ENCODE results near the gene DHX8.
"Not testable (repeated sequence)": the region's sequence is repeated elsewhere in the genome, so short reads cannot be mapped to it uniquely, and the experiment has no call there.

DHX8 gene

DNA sequence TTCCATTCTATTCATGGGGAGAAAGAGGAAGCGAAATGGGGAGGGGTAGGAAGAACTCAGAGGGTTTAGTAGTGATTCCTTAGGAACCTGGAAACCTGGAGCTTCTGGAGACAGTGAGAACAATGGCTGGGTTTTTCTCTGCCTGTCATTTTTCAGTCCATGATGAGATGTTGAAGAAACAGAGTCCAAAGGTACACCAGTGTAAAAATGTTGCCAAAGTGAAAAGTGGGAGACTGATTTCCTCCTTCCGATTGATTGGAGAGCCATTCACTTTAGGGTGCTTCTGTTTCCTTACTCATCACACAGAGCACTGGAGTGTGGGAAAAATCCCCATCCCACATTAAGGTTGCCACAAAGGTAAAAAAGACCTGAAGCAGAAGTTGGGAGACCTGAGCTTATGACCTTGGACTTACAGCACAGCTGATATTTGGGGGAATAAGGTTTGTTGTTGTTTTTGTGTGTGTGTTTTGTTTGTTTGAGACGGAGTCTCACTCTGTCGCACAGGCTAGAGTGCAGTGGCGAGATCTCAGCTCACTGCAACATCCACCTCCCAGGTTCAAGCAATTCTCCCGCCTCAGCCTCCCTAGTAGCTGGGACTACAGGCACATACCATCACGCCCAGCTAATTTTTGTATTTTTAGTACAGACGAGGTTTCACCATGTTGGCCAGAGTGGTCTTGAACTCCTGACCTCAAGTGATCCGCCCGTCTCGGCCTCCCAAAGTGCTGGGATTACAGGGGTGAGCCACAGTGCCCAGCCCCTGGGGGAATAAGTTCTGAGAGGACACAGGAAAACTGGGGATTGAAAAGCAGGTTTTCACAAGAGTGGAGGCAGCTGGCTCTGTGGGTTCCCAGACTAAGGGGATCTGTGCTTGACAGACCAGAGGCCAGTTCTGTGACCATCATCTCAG, 1.4 kb upstream of the DHX8 start:
- Histone ChIP-seq H3K4me3 (replicated peaks; ENCODE audit: low read depth, low read length) (no peak overlapping the region), H3K27me3 (replicated peaks; ENCODE audit: control insufficient read depth, insufficient read depth, low read length) (no peaks in the 10 kb centered on the region), H3K36me3 (ENCODE audit: control insufficient read depth, insufficient read depth, low read length) (no peaks in the 10 kb centered on the region)
- DNase-seq (ENCODE audit: extremely low read depth, insufficient read length), result no peak
- TF ChIP-seq CTCF (IDR thresholded peaks at IDR 0.05; ENCODE audit: insufficient read depth, low read length, poor library complexity, severe bottlenecking), result no peak

DNA sequence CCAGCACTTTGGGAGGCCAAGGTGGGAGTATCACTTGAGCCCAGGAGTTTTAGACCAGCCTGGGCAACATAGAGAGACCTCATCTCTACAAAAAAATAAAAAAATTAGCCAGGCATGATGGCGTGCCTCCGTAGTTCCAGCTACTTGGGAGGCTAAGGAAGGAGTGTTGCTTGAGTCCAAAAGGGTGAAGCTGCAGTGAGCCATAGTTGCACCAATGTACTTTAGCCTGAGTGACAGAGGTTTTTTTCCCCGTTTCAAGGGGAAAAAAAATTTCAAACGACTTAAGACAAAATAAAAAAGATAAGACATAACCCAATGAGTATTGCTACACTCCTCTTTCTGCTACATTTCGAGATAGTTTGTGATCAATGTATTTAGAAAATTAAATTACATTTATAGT, 6.8 kb downstream of the DHX8 start:
- Histone ChIP-seq H3K4me3 (replicated peaks; ENCODE audit: low read depth, low read length) (no peak overlapping the region), H3K36me3 (ENCODE audit: control insufficient read depth, insufficient read depth, low read length) (peaks cover 14% of the 10 kb centered on the region), H3K27me3 (replicated peaks; ENCODE audit: control insufficient read depth, insufficient read depth, low read length) (no peaks in the 10 kb centered on the region)
- DNase-seq (ENCODE audit: extremely low read depth, insufficient read length), result no peak
- no peak for TF ChIP-seq CTCF (IDR thresholded peaks at IDR 0.05; ENCODE audit: insufficient read depth, low read length, poor library complexity, severe bottlenecking)

GRCh38 chr17:43509440-43509839, 25.7 kb downstream of the DHX8 start:
- H3K27me3 ChIP-seq (replicated peaks; ENCODE audit: control insufficient read depth, insufficient read depth, low read length); H3K4me3 ChIP-seq (replicated peaks; ENCODE audit: low read depth, low read length); DNase-seq (ENCODE audit: extremely low read depth, insufficient read length): not testable (repeated sequence)
- H3K36me3 ChIP-seq (ENCODE audit: control insufficient read depth, insufficient read depth, low read length), result peaks cover 19% of the 10 kb centered on the region

DNA sequence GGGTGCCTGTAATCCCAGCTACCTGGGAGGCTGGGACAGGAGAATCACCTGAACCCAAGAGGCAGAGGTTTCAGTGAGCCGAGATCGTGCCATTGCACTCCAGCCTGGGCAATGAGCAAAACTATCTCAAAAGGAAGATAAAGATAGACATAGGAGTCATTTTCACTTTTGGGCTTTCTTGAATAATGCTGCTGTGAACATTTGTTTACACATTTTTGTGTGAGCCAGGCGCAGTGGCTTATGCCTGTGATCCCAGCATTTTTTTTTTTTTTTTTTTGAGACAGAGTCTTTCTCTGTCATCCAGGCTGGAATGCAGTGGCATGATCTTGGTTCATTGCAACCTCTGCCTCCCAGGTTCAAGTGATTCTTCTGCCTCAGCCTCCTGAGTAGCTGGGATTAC, 27.4 kb downstream of the DHX8 start:
- not testable (repeated sequence) for DNase-seq (ENCODE audit: extremely low read depth, insufficient read length); H3K4me3 ChIP-seq (replicated peaks; ENCODE audit: low read depth, low read length); H3K27me3 ChIP-seq (replicated peaks; ENCODE audit: control insufficient read depth, insufficient read depth, low read length)
- H3K36me3 ChIP-seq (ENCODE audit: control insufficient read depth, insufficient read depth, low read length), result peaks cover 22% of the 10 kb centered on the region

GRCh38 chr17:43515656-43516055, 31.9 kb downstream of the DHX8 start:
- DNase-seq (ENCODE audit: extremely low read depth, insufficient read length), result no peak
- TF ChIP-seq CTCF (IDR thresholded peaks at IDR 0.05; ENCODE audit: insufficient read depth, low read length, poor library complexity, severe bottlenecking), result no peak
- H3K27me3 ChIP-seq (replicated peaks; ENCODE audit: control insufficient read depth, insufficient read depth, low read length), result no peaks in the 10 kb centered on the region
- peaks cover 14% of the 10 kb centered on the region for H3K36me3 ChIP-seq (ENCODE audit: control insufficient read depth, insufficient read depth, low read length)
- H3K4me3 ChIP-seq (replicated peaks; ENCODE audit: low read depth, low read length), result no peak overlapping the region

DNA sequence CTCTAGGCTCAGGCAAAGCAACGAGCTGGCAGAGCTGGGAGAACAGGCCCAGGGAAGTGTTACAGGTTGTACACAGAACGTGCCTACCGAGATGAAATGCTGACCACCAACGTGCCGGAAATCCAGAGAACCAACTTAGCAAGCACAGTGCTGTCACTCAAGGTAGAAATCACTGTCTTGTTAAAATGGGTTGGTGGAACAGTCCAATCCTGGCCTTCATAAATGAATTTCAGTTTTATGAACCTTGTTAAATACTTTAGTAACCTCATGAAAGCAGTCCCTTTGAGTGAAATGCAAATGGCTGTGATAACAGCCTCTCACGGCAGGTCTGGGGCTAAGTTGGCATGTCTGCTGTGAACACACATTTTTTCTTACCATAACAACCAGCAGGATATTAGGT, 33.4 kb downstream of the DHX8 start:
- Histone ChIP-seq H3K4me3 (replicated peaks; ENCODE audit: low read depth, low read length) (no peak overlapping the region; the same call in 1 of the 2 replicates), H3K36me3 (ENCODE audit: control insufficient read depth, insufficient read depth, low read length) (peaks cover 18% of the 10 kb centered on the region)

More for the DNA sequence above, 33.4 kb downstream of the DHX8 start:
- no peaks in the 10 kb centered on the region for H3K27me3 ChIP-seq (replicated peaks; ENCODE audit: control insufficient read depth, insufficient read depth, low read length)
- no peak for DNase-seq (ENCODE audit: extremely low read depth, insufficient read length)
- TF ChIP-seq CTCF (IDR thresholded peaks at IDR 0.05; ENCODE audit: insufficient read depth, low read length, poor library complexity, severe bottlenecking), result no peak
